ENCODE measurements around the gene MYO1H. TPM values are rescaled to one million over a fixed set of nuclear protein-coding genes. Genes with fewer than 3 reads are reported as not detected.

Gene MYO1H
- total and polyA plus RNA-seq, 2 of the 8 experiments (the other 6 are each of a cell fraction or from before 2014, with no cell fraction given) = 0.03 TPM; not detected in 1

GRCh38 chr12:109477963-109478315, 130.2 kb downstream of the MYO1H start:
- Histone ChIP-seq H3K4me3 (ENCODE audit: extremely low read depth in 1 of 4, insufficient read depth in 2 of 4, low read depth in 3 of 4, low read length in 4 of 4) (peak overlapping the region; percentile 92 to 97 (median 94)), H4K5ac (ENCODE audit: insufficient read length, low read depth, low read length) (peak overlapping the region; percentile 53), H2AK5ac (ENCODE audit: low read depth, low read length) (no peak overlapping the region), H2BK5ac (ENCODE audit: low read depth, low read length) (no peak overlapping the region; the same call in 1 of the 2 replicates), H3K14ac (ENCODE audit: insufficient read length) (no peak overlapping the region), H4K91ac (replicated peaks; ENCODE audit: insufficient read length, low read length) (no peak overlapping the region), H3K23ac (ENCODE audit: insufficient read length) (no peak overlapping the region), H2BK120ac (replicated peaks; ENCODE audit: low read depth, low read length) (no peak overlapping the region), H3K79me2 (ENCODE audit: control insufficient read depth in 1 of 2, insufficient read depth in 2 of 2, low read length in 2 of 2) (peaks cover 34 to 56% of the 10 kb centered on the region in 2 experiments), H4K20me1 (replicated peaks in 1 of 2; ENCODE audit: control insufficient read depth in 1 of 2, insufficient read depth in 2 of 2, low read length in 2 of 2) (peaks cover 4 to 19% of the 10 kb centered on the region in 2 experiments), H3K4me2 (ENCODE audit: insufficient read depth in 1 of 2, low read depth in 2 of 2, low read length in 2 of 2) (peak overlapping the region; percentile 87 to 98), H3K9ac (replicated peaks in 1 of 4; ENCODE audit: extremely low read depth in 1 of 4, low read depth in 3 of 4, low read length in 3 of 4) (peak overlapping the region; percentile 81 to 90 (median 90)), H2BK12ac (ENCODE audit: low read depth, low read length) (no peak overlapping the region), H3K18ac (ENCODE audit: extremely low read depth, low read length) (no peak overlapping the region), H3K36me3 (ENCODE audit: control insufficient read depth in 2 of 4, insufficient read depth in 4 of 4, low read length in 3 of 4) (no peaks in the 10 kb centered on the region), H4K8ac (ENCODE audit: extremely low read depth, insufficient read depth, low read length) (peak overlapping the region; percentile 99; the same call in 1 of the 2 replicates), H3K79me1 (ENCODE audit: low read depth, low read length) (peaks cover 13% of the 10 kb centered on the region), H2BK15ac (ENCODE audit: low read length) (no peak overlapping the region), H3K27me3 (replicated peaks in 1 of 4; ENCODE audit: control insufficient read depth in 3 of 4, extremely low read depth in 1 of 4, insufficient read depth in 3 of 4, low read length in 3 of 4) (no peaks in the 10 kb centered on the region), H3K4me1 (replicated peaks in 1 of 4; ENCODE audit: control insufficient read depth in 3 of 4, insufficient read depth in 4 of 4, low read length in 3 of 4) (peaks cover 0 to 10% (median 5%) of the 10 kb centered on the region in 4 experiments; a peak in 4 of 7 replicates), H2AFZ (ENCODE audit: low read length) (peak overlapping the region; percentile 99; the same call in 1 of the 2 replicates), H3K56ac (replicated peaks; ENCODE audit: insufficient read length, low read depth, low read length) (no peak overlapping the region), H2BK20ac (ENCODE audit: low read length) (no peak overlapping the region), H3K4ac (replicated peaks; ENCODE audit: insufficient read length, low read depth, low read length) (no peak overlapping the region), H3K23me2 (ENCODE audit: low read depth, low read length) (peaks cover 11% of the 10 kb centered on the region), H3K27ac (ENCODE audit: low read depth, low read length) (peak overlapping the region; percentile 98), H3K9me3 (ENCODE audit: insufficient read depth in 2 of 2, low read depth in 1 of 2, low read length in 1 of 2) (no peaks in the 10 kb centered on the region)
- 16% methylated on average over 9 of the region's 9 CpGs; no CpG with 5 or more reads in 1 of the 2 experiments for WGBS, 2 experiments (ENCODE audit: extremely low coverage in 1 of 2, insufficient coverage in 1 of 2, insufficient read length in 1 of 2, insufficient replicate concordance in 2 of 2, low coverage in 1 of 2, low lambda C conversion rate in 2 of 2, missing lambda C conversion rate in 1 of 2)
- FAIRE-seq (no peak), DNase-seq (ENCODE audit: low read depth in 1 of 2, low spot score in 2 of 2) (no peak)
- POLR2A ChIA-PET (ENCODE audit: partially characterized antibody) = interaction anchor here (0.9 to 3.2 kb wide), 6 partner anchors 7 to 20 kb away, joined by 3 to 23 read pairs (median 6); no protein-coding TSS in a partner anchor
- CTCF ChIA-PET (ENCODE audit: partially characterized antibody) = interaction anchor here (1.4 to 19.5 kb wide), 4 partner anchors 10 to 46 kb away, joined by 4 to 245 read pairs (median 4); no protein-coding TSS in a partner anchor
- TF ChIP-seq ATF2 (IDR thresholded peaks at IDR 0.05; ENCODE audit: low read length) (no peak), BRCA1 (IDR thresholded peaks at IDR 0.05; ENCODE audit: low read depth, low read length) (no peak), MAFK (IDR thresholded peaks at IDR 0.05; ENCODE audit: low read depth, low read length) (no peak), KDM1A (IDR thresholded peaks at IDR 0.05; ENCODE audit: borderline replicate concordance, low read length) (peak; percentile 74; the same call in 1 of the 2 replicates)
